D721Med (cell line): Measurements from ENCODE around the gene BET1L.

Source experiments
- DNase-seq: peaks from one replicate; pipeline ENCODE4 v3.0.0; 2011; ENCODE audit warnings: low spot score; ENCODE audit not compliant: insufficient read length
- FAIRE-seq: peaks from 2 replicates; lab custom pipeline; 2011; peaks lifted over from hg19 to GRCh38; lab: Jason Lieb, UNC
- TF ChIP-seq, protein P1 (sequence below): IDR thresholded peaks from 2 replicates; pipeline ENCODE4 v1.5.1; 2012; ENCODE audit warnings: mild to moderate bottlenecking, control low read depth; ENCODE audit not compliant: insufficient read depth; ENCODE audit errors: missing control alignments

The BET1L gene

GRCh38 chr11:227824-228379 lies 20.7 kb upstream of the BET1L start:
- DNase-seq (no peak), FAIRE-seq (no peak)
- TF ChIP-seq, protein P1, sequence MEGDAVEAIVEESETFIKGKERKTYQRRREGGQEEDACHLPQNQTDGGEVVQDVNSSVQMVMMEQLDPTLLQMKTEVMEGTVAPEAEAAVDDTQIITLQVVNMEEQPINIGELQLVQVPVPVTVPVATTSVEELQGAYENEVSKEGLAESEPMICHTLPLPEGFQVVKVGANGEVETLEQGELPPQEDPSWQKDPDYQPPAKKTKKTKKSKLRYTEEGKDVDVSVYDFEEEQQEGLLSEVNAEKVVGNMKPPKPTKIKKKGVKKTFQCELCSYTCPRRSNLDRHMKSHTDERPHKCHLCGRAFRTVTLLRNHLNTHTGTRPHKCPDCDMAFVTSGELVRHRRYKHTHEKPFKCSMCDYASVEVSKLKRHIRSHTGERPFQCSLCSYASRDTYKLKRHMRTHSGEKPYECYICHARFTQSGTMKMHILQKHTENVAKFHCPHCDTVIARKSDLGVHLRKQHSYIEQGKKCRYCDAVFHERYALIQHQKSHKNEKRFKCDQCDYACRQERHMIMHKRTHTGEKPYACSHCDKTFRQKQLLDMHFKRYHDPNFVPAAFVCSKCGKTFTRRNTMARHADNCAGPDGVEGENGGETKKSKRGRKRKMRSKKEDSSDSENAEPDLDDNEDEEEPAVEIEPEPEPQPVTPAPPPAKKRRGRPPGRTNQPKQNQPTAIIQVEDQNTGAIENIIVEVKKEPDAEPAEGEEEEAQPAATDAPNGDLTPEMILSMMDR, result no peak

GRCh38 chr11:225734-226453 lies 18.7 kb upstream of the BET1L start:
- FAIRE-seq (no peak), DNase-seq (no peak)
- TF ChIP-seq, protein P1, result no peak

- TF ChIP-seq, protein P1, result no peak
- DNase-seq, result no peak
- no peak for FAIRE-seq
Measured at GRCh38 chr11:224424-224823, 17.2 kb upstream of the BET1L start.

DNA sequence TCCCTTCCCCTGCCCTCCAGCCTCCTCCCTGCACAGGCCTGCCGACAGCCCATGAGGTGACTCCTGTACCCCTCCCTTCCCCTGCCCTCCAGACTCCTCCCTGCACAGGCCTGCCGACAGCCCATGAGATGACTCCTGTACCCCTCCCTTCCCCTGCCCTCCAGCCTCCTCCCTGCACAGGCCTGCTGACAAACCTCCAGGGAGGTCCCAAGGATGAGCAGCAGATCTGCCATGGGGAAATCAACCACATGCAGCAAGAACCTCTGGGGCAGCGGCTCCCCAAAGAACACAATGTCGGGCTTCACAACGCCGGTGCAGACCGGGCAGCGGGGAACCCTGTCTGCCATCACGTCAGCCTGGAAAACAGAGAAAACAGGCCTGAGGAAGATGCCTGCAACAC lies 16.7 kb upstream of the BET1L start:
- DNase-seq (no peak), FAIRE-seq (no peak)
- TF ChIP-seq, protein P1, result no peak

DNA sequence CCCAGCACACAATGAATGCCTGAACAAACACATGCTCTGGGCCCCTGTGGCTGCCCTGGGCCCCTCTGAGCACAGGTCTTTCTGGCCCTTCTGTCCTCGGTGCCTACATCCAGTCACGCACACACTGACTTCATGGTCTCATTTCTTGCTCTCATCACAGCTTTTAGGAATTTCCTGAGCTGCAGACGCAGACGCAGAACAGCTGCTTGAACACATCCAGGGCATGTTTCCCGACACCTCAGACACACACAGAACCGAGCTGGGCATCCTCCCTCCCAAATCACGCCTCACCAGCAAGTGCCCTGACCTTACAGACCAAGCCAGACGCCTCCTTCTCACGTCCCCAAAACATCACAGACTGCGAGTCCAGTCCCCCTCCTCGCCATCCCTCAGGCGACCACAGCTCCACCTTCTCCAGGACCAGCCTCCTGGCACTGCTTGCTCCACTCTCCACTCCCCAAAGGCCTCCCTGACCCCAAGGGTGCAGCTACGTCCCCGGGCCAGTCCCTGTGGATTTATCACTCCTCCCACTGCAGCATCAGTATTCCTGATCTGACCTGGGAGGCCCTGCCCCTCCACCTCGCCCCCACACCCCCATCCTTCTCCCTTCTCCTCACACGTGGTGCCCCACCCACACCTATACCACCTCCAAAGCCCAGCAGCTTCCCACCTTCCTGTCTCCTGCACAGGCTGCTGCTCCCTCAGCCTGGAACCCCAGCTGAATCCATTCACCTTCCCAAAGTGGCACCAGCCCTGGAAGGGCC lies 16.0 kb upstream of the BET1L start:
- TF ChIP-seq, protein P1, result no peak
- FAIRE-seq (no peak), DNase-seq (no peak)

- FAIRE-seq (no peak), DNase-seq (no peak)
- TF ChIP-seq, protein P1, result no peak
Measured at GRCh38 chr11:221998-222789, 15.0 kb upstream of the BET1L start.
